G401 (cell line): ENCODE data around the gene OR1I1. TPM values are rescaled to one million over a fixed set of nuclear protein-coding genes. Genes with fewer than 3 reads are reported as not detected.

Experiments used
- DNase-seq: peaks from one replicate; pipeline ENCODE4 v3.0.0-alpha.2; 2015; ENCODE audit warnings: low spot score
- in situ Hi-C: cut with HindIII; loops from 2 replicates; pipeline ENCODE4 v1.10.0; 2016; ENCODE audit warnings: low sequenced_read_pairs, mixed read lengths
- total RNA-seq: library from RNA; depleted of rRNA; stranded (reverse); fragments of >200 nt; shearing (Covaris generic); gene quantifications from 2 replicates; pipeline ENCODE4 v1.2.3, GENCODE V29; 2014; rRNA removed

The OR1I1 gene
- total RNA-seq, 1 experiment from 2014 or later, result not detected

DNA sequence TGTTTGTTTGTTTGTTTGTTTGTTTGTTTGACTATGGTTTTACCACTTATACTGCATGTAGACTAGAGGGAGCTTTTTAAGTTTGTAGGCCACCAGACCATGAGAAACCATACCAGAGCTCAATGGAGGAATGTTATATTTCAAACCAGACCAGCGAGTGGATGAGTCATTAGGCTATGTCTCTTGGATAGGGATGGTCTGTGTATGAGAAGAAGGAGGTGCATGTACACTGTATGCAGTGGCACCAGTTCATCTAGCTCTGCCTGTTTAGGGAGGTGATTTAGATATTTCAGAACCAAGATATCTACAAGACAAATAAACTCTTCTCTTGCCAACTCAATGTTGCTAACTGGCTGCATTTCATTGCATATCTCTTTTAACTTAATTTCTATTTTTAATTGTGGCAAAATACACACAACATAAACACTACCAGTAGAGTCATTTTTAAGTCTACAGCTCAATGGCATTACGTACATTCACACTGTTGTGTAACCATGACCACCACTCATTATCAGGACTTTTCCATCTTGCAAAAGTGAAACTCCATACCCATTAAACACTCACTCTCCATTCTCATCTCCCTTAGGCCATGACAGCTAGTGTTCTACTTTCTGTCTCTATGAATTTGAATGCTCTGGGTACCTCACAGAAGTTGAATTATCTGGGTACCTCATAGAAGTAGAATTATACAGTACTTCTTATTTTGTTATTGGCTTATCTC lies 54.4 kb downstream of the OR1I1 start:
- in situ Hi-C loops, result no loop called here
- no peak for DNase-seq

DNA sequence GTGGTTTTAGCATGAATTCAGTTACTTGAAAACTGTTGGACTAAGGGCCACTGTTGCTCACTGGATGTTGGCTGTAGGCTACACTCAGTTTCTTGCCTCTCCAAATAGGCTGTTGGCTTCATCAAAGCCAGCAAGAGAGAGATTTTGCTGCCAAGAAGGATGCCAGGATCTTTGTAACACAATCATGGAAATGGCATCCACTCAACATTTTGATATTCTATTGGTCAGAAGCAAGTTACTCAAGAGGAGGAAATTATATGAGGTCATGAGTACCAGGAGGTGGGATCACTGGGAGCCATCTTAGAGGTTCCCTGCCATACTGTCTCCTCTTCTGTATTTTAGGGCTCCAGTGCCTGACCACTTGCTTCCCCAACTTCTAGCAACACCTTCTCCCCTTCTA lies 55.8 kb downstream of the OR1I1 start:
- in situ Hi-C loops, result no loop called here
- DNase-seq, result no peak

DNA sequence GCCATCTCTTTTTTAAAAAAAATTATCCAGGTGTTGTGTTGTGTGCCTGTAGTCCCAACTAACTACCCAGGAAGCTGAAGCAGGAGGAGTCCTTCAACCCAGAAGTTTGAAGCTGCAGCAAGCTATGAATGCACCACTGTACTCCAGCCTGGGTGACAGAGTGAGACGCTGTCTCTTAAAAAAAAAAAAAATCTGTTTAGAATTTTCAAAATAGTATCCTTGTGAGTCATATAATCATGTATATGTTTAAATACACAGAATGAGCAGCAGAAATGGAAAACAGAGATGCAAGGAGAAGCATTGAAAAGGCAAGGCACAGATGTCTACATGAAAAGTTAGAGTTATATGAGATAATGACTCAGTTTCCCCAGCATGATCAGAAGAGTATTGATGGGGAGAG lies 56.4 kb downstream of the OR1I1 start:
- in situ Hi-C loops, result no loop called here
- DNase-seq, result no peak

DNA sequence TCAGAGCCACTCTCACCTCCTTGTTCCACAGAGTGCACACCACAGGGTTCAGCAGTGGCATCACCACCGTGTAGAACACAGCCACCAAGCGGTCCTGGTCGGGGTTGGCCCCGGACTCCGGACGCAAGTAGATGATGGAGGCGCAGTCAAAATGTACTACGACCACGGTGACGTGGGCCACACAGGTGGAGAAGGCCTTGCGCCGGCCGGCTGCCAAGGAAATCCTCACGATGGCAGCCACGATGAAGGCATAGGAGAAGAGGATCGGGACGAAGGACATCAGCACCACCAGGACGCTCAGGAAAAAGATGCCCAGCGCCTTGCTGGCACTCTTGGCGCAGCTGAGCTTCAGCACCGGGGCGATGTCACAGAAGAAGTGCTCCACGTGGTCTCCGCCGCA lies 59.1 kb downstream of the OR1I1 start:
- in situ Hi-C loops, result no loop called here
- no peak for DNase-seq

DNA sequence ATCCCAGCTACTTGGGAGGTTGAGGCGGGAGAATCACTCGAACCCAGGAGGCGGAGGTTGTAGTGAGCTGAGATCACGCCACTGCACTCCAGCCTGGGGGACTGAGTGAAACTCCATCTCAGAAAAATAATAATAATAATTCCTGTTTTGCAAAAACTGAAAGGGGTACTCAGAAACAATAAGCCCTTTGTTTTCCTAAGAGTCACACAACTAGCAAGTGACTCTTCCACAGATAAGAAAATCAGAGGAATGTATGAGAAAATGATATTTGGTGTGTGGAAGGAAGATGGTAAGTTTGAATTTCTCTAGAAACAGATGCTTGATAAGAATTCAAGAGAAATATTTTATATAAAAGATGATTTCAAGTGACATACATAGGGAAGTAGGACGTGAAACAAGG lies 60.3 kb downstream of the OR1I1 start:
- no peak for DNase-seq
- in situ Hi-C loops, result no loop called here

Other genes with a start within 250 kb of the OR1I1 start
- gene OR7A5, start 247.0 kb upstream of the OR1I1 start, total RNA-seq, result not detected in 2 replicates
- gene OR7C1, start 247.0 kb upstream of the OR1I1 start, total RNA-seq, result not detected in 2 replicates
- gene OR7A10, start 233.3 kb upstream of the OR1I1 start, total RNA-seq, result not detected in 2 replicates
- gene OR7A17, start 196.1 kb upstream of the OR1I1 start, total RNA-seq, result not detected in 2 replicates
- gene OR7C2, start 140.7 kb upstream of the OR1I1 start, total RNA-seq, result not detected in 2 replicates
- gene SLC1A6, start 102.3 kb upstream of the OR1I1 start, total RNA-seq, result 3.7 TPM in 1 of 2 replicates, not detected in the other
- gene CASP14, start 32.7 kb upstream of the OR1I1 start, total RNA-seq, result not detected in 2 replicates
- 43.0 and 56.5 TPM in 2 replicates for gene SYDE1, start 25.2 kb downstream of the OR1I1 start, total RNA-seq
- 13.5 and 16.4 TPM in 2 replicates for gene NOTCH3, start 118.8 kb downstream of the OR1I1 start, total RNA-seq
- not detected in 2 replicates for gene EPHX3, start 150.2 kb downstream of the OR1I1 start, total RNA-seq